ENCODE results near the gene TBC1D19. TPM values are rescaled to one million over a fixed set of nuclear protein-coding genes. Genes with fewer than 3 reads are reported as not detected.
A peak's percentile ranks its signal among the peaks of the same experiment; 100 is the strongest.

Gene TBC1D19
- total RNA-seq, 1 experiment from 2014 or later: 9.7 TPM

DNA sequence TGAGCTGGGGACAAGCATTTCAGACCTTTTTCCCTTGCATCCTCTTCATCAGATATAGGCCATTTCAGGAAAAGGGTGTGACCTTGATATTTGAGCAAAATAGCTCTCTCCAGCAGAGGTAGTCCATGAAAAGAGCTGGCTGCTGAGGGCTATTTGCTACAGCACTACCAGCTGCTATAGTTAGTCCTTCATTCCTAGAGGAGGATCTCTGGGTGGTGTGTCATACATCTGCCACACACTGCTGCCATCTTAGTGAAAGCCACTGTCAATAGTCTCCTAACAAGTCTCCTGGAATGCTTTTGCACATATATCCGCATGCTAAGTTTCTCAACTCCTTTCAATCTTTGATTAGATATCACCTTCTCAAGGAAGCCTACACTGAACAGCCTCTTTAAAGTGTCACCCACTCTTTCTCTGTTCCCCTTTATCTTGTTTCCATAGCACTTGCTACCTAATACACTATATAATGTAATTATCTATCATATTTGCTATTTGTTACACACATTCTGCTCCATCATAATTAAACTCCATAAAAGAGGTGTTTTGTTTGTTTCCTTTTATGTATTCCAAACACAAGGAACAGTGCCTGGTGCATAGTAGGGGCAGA, 131.9 kb downstream of the TBC1D19 start:
- Histone ChIP-seq H3K4me3 (no peak overlapping the region), H3K4me1 (replicated peaks) (peaks cover 5% of the 10 kb centered on the region; the same call in 1 of the 2 replicates), H3K27ac (no peak overlapping the region), H3K27me3 (replicated peaks) (no peaks in the 10 kb centered on the region), H3K36me3 (no peaks in the 10 kb centered on the region), H3K9me3 (replicated peaks) (no peaks in the 10 kb centered on the region)
- no peak for DNase-seq (ENCODE audit: low read depth in 1 of 2, low spot score in 2 of 2)

DNA sequence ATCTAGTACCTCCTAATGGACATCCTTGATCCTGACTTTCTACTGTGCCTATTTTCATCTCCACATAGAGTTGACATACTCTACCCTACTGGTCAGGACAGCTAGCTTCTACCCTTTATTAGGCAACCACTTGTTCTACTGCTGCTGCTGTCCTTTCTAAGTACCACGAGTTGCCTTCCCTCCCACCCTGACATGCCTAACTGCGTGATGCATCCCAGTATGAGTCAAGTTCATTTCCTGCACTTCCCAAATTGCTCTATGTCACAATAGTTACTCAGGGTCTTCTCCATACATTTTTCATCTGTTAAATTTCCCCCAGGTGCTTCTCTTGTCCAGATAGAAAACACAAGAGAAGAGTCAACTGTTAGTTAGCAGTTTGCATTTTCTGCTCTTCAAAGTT, 133.4 kb downstream of the TBC1D19 start:
- Histone ChIP-seq H3K4me3 (no peak overlapping the region), H3K4me1 (replicated peaks) (peaks cover 5% of the 10 kb centered on the region; the same call in 1 of the 2 replicates), H3K36me3 (no peaks in the 10 kb centered on the region), H3K27ac (no peak overlapping the region), H3K27me3 (replicated peaks) (no peaks in the 10 kb centered on the region), H3K9me3 (replicated peaks) (no peaks in the 10 kb centered on the region)
- peak in 1 of 2 experiments; percentile 30 for DNase-seq (ENCODE audit: low read depth in 1 of 2, low spot score in 2 of 2)

DNA sequence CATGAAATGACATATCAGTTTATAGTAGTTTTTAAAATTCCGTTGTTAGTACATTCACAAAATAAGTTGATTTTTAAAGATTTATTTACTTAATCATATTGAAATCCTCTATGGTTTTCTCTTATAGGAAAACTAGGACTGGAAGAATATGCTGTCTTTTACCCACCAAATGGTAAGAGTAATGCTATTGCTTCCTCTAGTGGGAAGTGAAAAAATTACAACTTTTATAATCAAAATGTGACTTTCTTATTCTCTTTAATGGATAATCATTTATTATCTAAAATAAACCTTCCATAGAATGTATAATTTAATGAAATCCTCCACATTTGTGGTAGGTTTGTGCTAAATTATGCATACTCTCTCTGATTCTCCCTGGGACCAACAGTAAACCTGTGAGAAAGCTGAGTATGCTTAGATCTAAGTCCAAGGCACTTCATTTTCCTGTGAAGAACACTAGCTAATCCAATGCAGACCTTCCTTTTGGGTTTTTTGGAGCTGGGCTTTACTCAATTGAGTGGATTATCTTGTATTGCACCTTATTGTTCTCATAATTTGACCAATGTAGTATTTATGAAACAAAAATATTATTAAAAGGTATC, 136.2 kb downstream of the TBC1D19 start:
- DNase-seq (ENCODE audit: low read depth in 1 of 2, low spot score in 2 of 2): no peak
- H3K4me1 ChIP-seq (replicated peaks): peaks cover 12% of the 10 kb centered on the region
- no peaks in the 10 kb centered on the region for H3K27me3 ChIP-seq (replicated peaks)
- no peaks in the 10 kb centered on the region for H3K9me3 ChIP-seq (replicated peaks)
- no peak overlapping the region for H3K4me3 ChIP-seq
- no peaks in the 10 kb centered on the region for H3K36me3 ChIP-seq
- H3K27ac ChIP-seq: no peak overlapping the region

DNA sequence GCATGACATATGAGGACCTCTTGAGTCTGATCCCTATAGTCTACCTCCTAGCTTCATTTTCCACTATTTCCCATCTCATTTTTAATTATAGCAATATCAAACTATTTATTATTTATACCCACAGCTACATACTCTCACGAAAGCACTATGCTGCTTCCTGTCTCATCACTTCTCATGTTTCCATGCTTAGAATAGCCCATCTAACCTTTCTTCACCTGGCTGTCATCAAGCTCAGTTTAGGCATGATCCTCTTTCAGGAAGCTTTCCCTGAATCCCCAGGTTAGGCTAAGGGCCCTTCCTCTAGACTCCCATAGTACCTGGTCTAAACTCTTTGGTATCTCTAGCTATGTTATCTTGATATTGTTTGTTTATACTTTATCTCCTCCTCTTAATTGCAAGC, 137.8 kb downstream of the TBC1D19 start:
- no peaks in the 10 kb centered on the region for H3K9me3 ChIP-seq (replicated peaks)
- no peaks in the 10 kb centered on the region for H3K27me3 ChIP-seq (replicated peaks)
- no peak for DNase-seq (ENCODE audit: low read depth in 1 of 2, low spot score in 2 of 2)
- peaks cover 12% of the 10 kb centered on the region for H3K4me1 ChIP-seq (replicated peaks)
- H3K4me3 ChIP-seq: no peak overlapping the region
- H3K36me3 ChIP-seq: no peaks in the 10 kb centered on the region
- H3K27ac ChIP-seq: no peak overlapping the region

DNA sequence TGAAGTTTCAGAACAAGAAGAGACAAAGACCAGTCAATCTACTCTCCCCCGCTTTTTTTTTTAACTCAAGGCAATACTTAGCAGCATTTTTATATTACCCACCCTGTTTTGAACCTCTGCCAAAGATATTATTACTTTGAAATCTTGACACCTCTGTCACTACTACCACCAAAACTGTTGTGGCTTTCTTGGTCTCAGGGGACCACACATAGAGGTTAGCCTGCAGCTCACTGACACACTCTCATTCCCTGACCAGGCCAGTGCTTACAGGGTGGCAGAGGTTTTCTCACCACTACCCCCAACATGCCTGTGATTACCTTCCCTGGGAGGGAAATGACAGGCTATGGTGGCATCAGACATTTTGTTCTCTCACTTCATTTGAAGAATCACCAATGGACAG, 139.3 kb downstream of the TBC1D19 start:
- Histone ChIP-seq H3K27ac (no peak overlapping the region), H3K9me3 (replicated peaks) (no peaks in the 10 kb centered on the region), H3K4me3 (no peak overlapping the region), H3K4me1 (replicated peaks) (peaks cover 7% of the 10 kb centered on the region; the same call in 1 of the 2 replicates), H3K36me3 (no peaks in the 10 kb centered on the region), H3K27me3 (replicated peaks) (no peaks in the 10 kb centered on the region)
- peak; percentile 40 to 47 for DNase-seq (ENCODE audit: low read depth in 1 of 2, low spot score in 2 of 2)

DNA sequence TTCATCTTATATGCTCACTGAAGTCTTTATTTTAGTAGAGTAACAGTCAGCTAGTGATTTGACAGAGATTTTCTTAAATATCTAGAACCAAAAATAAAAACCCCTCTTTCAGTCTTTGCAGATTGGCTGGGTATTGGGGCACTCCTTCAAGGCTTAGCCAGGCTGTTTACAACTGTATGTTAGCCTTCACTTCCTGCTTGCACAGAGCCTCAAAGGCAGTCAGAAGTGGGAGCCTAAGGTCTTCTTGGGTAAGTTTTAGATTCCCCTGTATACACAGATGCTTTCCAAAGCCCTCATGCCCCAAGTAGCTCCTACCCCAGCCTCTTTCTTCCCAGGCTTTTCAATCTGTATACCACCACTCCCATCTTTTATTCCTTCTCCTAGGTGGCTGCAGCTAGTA, 140.7 kb downstream of the TBC1D19 start:
- H3K36me3 ChIP-seq: no peaks in the 10 kb centered on the region
- no peaks in the 10 kb centered on the region for H3K27me3 ChIP-seq (replicated peaks)
- H3K4me3 ChIP-seq: no peak overlapping the region
- DNase-seq (ENCODE audit: low read depth in 1 of 2, low spot score in 2 of 2): no peak
- peaks cover 7% of the 10 kb centered on the region; the same call in 1 of the 2 replicates for H3K4me1 ChIP-seq (replicated peaks)
- H3K27ac ChIP-seq: no peak overlapping the region
- no peaks in the 10 kb centered on the region for H3K9me3 ChIP-seq (replicated peaks)

DNA sequence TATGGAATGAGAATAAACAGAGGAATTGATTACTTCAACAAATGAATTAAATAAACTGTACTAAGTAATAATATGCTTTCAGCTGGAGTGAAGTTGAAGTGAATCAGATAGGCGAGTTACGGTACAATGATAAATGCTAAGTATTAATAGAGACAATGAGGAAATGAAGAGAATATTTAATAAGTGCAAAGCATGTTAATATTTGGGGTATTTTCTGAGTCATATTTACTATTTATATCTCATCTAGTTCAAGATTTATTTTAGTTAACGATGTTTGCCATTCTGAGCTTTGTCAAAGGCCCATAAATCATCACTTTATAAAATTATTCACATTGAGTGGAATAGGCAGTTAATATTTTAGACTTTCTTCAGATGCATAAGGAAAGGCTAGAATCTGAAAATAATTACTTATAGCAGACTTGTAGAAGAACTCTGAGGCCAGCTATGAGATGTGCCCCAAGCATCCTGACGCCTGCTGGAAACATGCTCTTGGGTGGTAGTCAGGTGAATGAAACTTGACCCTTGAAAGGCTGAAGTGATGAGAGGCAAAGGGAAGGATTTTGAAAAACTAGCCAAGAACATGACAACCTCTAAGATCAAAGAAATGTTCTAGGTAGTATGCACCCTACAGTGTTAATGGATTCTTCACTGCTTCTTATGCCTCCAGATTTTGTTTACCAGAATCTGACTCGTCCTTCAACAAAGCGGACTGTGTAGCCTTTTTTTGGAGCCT, 142.9 kb downstream of the TBC1D19 start:
- H3K4me1 ChIP-seq (replicated peaks): peaks cover 7% of the 10 kb centered on the region; the same call in 1 of the 2 replicates
- no peaks in the 10 kb centered on the region for H3K36me3 ChIP-seq
- H3K4me3 ChIP-seq: no peak overlapping the region
- no peak for DNase-seq (ENCODE audit: low read depth in 1 of 2, low spot score in 2 of 2)
- no peaks in the 10 kb centered on the region for H3K27me3 ChIP-seq (replicated peaks)
- no peak overlapping the region for H3K27ac ChIP-seq
- H3K9me3 ChIP-seq (replicated peaks): no peaks in the 10 kb centered on the region

DNA sequence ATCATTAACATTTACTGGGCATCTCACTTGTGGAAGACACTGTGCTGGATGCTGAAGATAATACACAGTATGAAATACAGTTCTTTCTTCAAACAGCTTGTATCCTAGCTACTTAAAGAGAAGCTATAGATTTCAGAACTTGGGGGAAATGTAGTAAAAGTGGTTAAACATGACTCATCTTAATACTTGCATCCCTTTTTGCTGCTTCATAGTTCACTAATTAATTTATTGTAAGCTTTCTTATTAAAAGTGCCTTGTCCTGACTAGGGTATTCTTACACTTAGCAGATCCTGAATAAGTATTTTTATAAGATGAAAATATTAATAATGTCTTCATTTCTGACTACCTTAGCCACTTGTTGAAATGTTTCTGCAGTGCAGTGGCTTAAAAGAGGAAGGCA, 144.0 kb downstream of the TBC1D19 start:
- DNase-seq (ENCODE audit: low read depth in 1 of 2, low spot score in 2 of 2): no peak
- Histone ChIP-seq H3K36me3 (no peaks in the 10 kb centered on the region), H3K27me3 (replicated peaks) (no peaks in the 10 kb centered on the region), H3K4me3 (no peak overlapping the region), H3K27ac (no peak overlapping the region), H3K9me3 (replicated peaks) (no peaks in the 10 kb centered on the region), H3K4me1 (replicated peaks) (peaks cover 7% of the 10 kb centered on the region; the same call in 1 of the 2 replicates)

DNA sequence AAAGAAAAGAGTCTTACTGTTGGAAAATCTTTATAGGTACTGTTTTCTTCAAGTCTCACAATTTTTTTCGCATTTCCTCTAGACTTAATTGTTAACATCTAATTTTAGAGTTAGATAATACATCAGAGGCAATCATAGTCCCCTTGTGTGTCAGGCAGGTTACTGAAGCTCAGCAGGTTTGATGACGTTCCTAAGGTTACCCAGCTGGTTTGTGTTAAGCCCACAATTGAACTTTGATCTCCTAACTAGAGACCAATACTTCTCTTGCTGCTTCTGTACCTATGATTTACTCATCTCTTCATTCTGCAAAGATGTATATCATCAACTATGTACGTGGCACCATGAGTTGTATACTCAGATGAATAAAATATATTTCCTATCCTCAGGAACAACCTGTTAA, 145.1 kb downstream of the TBC1D19 start:
- no peaks in the 10 kb centered on the region for H3K9me3 ChIP-seq (replicated peaks)
- DNase-seq (ENCODE audit: low read depth in 1 of 2, low spot score in 2 of 2): no peak
- H3K4me1 ChIP-seq (replicated peaks): no peaks in the 10 kb centered on the region
- H3K4me3 ChIP-seq: no peak overlapping the region
- H3K27ac ChIP-seq: no peak overlapping the region
- H3K36me3 ChIP-seq: no peaks in the 10 kb centered on the region
- H3K27me3 ChIP-seq (replicated peaks): no peaks in the 10 kb centered on the region

DNA sequence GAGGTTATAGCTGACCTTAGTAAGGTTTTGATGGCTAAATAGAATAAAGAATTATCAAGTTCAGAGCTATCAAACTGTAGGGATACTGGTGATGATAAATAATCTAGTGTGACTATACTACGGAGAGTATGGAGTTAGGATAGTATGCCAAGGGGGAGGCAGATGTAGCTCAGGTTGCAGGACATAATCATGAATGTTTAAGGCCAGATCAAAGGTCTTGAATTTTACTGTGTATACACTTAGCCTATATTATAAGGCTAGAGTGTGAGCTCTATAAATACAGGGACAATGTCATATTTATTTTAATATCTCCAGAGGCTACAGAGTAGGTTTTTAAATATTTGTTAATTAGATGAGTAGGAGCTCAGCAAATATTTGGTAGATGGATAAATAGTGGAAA, 145.7 kb downstream of the TBC1D19 start:
- H3K4me3 ChIP-seq: no peak overlapping the region
- H3K9me3 ChIP-seq (replicated peaks): no peaks in the 10 kb centered on the region
- H3K27ac ChIP-seq: no peak overlapping the region
- H3K4me1 ChIP-seq (replicated peaks): no peaks in the 10 kb centered on the region
- H3K27me3 ChIP-seq (replicated peaks): no peaks in the 10 kb centered on the region
- DNase-seq (ENCODE audit: low read depth in 1 of 2, low spot score in 2 of 2): no peak
- H3K36me3 ChIP-seq: no peaks in the 10 kb centered on the region

DNA sequence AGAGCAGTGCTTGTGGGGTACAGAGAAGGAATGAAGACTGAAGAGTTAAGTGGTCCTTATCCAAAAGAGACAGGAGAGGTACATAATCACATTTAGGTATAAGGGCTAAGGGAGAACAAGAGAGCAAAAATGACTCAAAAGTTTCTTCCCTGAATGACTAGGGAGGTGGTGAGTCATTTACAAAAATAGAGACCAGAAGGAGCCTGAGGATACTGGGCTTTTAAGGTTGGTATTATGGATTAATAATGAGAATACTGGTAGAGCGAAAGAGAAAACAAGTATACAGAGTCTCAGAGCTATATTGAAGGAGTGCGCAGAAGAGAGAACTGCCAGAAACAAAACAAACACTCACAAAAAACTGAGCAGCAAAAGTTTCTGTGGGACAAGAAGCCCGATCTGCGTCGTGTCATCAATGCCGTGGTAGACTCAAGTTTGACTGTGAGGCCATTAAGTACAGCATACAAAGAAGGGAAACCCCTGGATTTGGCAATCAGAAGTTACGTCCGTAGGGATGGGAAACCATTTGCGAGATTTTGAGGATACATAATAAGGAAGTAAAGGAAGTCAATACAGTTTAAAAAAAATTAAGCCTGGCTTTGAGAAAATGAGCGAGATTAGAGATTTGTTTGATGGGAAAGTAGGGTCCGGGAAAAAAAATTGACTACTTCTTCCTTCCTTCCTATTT, 147.6 kb downstream of the TBC1D19 start:
- no peaks in the 10 kb centered on the region for H3K36me3 ChIP-seq
- no peak overlapping the region for H3K27ac ChIP-seq
- DNase-seq (ENCODE audit: low read depth in 1 of 2, low spot score in 2 of 2): no peak
- H3K9me3 ChIP-seq (replicated peaks): no peaks in the 10 kb centered on the region
- H3K27me3 ChIP-seq (replicated peaks): no peaks in the 10 kb centered on the region
- H3K4me1 ChIP-seq (replicated peaks): no peaks in the 10 kb centered on the region
- H3K4me3 ChIP-seq: no peak overlapping the region

DNA sequence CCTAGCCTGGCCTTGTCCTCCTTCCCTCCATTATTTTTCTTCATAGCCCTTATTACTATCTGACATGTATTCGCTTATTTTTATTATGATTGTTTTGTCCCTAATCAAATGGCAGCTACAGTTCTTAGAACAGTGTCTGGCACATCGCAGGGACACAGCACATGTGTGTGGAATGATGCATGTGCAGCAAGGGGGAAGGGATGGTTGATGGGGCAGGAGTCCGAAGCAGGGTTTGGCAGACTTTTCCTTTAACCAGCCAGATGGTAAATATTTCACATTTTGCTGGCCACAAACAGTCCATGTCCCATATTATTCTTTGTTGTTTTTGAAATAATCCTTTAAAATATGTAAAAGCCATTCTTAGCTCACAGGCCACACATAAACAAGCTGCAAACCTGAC, 148.5 kb downstream of the TBC1D19 start:
- Histone ChIP-seq H3K36me3 (no peaks in the 10 kb centered on the region), H3K4me1 (replicated peaks) (0 out of 2 replicates have a peak, but pooled peaks cover 3% of the 10 kb centered on the region), H3K27ac (no peak overlapping the region), H3K4me3 (no peak overlapping the region), H3K9me3 (replicated peaks) (no peaks in the 10 kb centered on the region), H3K27me3 (replicated peaks) (no peaks in the 10 kb centered on the region)
- no peak for DNase-seq (ENCODE audit: low read depth in 1 of 2, low spot score in 2 of 2)

DNA sequence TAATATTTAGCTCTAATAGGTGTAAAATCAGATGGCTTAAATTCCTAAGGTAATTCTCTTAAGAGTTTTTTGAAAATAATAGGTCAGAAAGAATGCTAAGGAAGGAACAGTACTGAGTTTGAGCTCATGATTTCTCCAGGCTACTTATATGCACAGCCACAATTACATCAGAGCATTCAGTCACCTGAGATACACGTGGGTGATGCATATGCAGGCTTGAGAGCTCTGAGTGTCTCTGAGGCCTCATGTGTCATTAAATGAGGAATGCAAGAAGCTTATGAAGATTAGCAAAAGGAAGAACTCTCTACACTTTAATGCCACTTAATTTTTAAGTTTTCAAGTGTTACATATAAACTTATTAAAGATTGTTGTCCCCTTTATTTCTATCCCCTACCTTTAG, 152.7 kb downstream of the TBC1D19 start:
- H3K36me3 ChIP-seq: no peaks in the 10 kb centered on the region
- peak in 1 of 2 experiments; percentile 4 for DNase-seq (ENCODE audit: low read depth in 1 of 2, low spot score in 2 of 2)
- H3K4me3 ChIP-seq: no peak overlapping the region
- H3K27me3 ChIP-seq (replicated peaks): no peaks in the 10 kb centered on the region
- no peak overlapping the region for H3K27ac ChIP-seq
- H3K9me3 ChIP-seq (replicated peaks): no peaks in the 10 kb centered on the region
- H3K4me1 ChIP-seq (replicated peaks): 0 out of 2 replicates have a peak, but pooled peaks cover 3% of the 10 kb centered on the region

DNA sequence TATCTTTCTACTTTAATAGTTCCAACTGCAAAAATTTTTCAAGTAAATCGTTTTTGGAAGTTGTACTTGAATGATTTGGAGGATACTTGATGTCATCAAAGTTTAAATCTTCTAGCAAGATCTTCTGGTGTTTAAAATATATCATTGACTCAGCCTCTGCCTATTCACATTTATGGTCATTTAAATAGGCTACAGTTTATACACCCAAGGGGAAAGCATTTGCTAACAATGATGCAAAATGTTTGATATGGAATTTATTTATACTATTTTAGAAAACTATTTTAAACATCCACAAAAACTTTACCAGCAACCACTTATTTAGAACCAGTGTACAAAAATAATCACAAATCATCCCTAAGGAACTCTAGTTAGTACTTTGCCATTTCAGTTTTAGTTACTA, 153.5 kb downstream of the TBC1D19 start:
- Histone ChIP-seq H3K9me3 (replicated peaks) (no peaks in the 10 kb centered on the region), H3K36me3 (no peaks in the 10 kb centered on the region), H3K4me3 (no peak overlapping the region), H3K27me3 (replicated peaks) (no peaks in the 10 kb centered on the region), H3K4me1 (replicated peaks) (0 out of 2 replicates have a peak, but pooled peaks cover 3% of the 10 kb centered on the region), H3K27ac (no peak overlapping the region)
- DNase-seq (ENCODE audit: low read depth in 1 of 2, low spot score in 2 of 2): peak in 1 of 2 experiments; percentile 2

All from SJSA1 (cell line).